BLaER1 treated with 17β-estradiol and CSF1 and Interleukin-3, amounts not matched to agents 10 nM and 100 nM (cell line): ENCODE results near the gene KCNMB2.

ENCODE experiments used
- H3K27ac ChIP-seq, 11 experiments: shearing (Covaris generic); formaldehyde crosslinking; 2 replicates each; pipeline ENCODE4 v1.8.1; 2022
- H3K27me3 ChIP-seq, 11 experiments: shearing (Covaris generic); formaldehyde crosslinking; 2 replicates each; pipeline ENCODE4 v1.8.1; 2022
- H3K36me3 ChIP-seq, 11 experiments: shearing (Covaris generic); formaldehyde crosslinking; 2 replicates each; pipeline ENCODE4 v1.8.1; 2022
- H3K4me1 ChIP-seq, 10 experiments: shearing (Covaris generic); formaldehyde crosslinking; 2 replicates each; pipeline ENCODE4 v1.8.1; 2022
- H3K4me2 ChIP-seq, 11 experiments: shearing (Covaris generic); formaldehyde crosslinking; 2 replicates each; pipeline ENCODE4 v1.8.1; 2022
- H3K4me3 ChIP-seq, 10 experiments: shearing (Covaris generic); formaldehyde crosslinking; 2 replicates each; pipeline ENCODE4 v1.8.1; 2022
- H3K9ac ChIP-seq, 11 experiments: shearing (Covaris generic); formaldehyde crosslinking; 2 replicates each; pipeline ENCODE4 v1.8.1; 2022
- H3K9me3 ChIP-seq, 11 experiments: shearing (Covaris generic); formaldehyde crosslinking; replicated peaks in 1 of 11; 2 replicates each; pipeline ENCODE4 v1.8.1; 2022
- H4K20me1 ChIP-seq, 11 experiments: shearing (Covaris generic); formaldehyde crosslinking; 2 replicates each; pipeline ENCODE4 v1.8.1; 2022
- Cebpa-rat ChIP-seq, 11 experiments: shearing (Covaris generic); IDR thresholded peaks; 2 replicates each; pipeline ENCODE4 v1.8.1; 2022

Gene KCNMB2

GRCh38 chr3:178536211-178537079 is at the start of gene KCNMB2:
KCNMB2 (plus strand) TSS chr3:178536436.
- peaks cover 0 to 4% (median 0%) of the 10 kb centered on the region in 11 experiments; a peak in 1 of 22 replicates for H3K27me3 ChIP-seq
- no peak within 1 kb of the TSS for H3K4me3 ChIP-seq
- no peak within 1 kb of the TSS for H3K9ac ChIP-seq
- no peaks in the 10 kb centered on the region for H3K4me1 ChIP-seq
- H3K27ac ChIP-seq = no peak within 1 kb of the TSS
- no peaks in the 10 kb centered on the region for H3K36me3 ChIP-seq
- H4K20me1 ChIP-seq = no peaks in the 10 kb centered on the region
- no peak for TF ChIP-seq Cebpa-rat (IDR thresholded peaks at IDR 0.05)
- H3K4me2 ChIP-seq = no peak within 1 kb of the TSS
- H3K9me3 ChIP-seq = no peaks in the 10 kb centered on the region

GRCh38 chr3:178486903-178487302 is 49.3 kb upstream of the KCNMB2 start:
- H3K4me3 ChIP-seq = no peak overlapping the region
- no peaks in the 10 kb centered on the region for H4K20me1 ChIP-seq
- H3K4me1 ChIP-seq = 0 out of 20 replicates have a peak, but pooled peaks cover 0 to 4% (median 0%) of the 10 kb centered on the region in 10 experiments
- H3K36me3 ChIP-seq = no peaks in the 10 kb centered on the region
- H3K9me3 ChIP-seq = no peaks in the 10 kb centered on the region
- H3K9ac ChIP-seq = no peak overlapping the region
- no peak overlapping the region for H3K27ac ChIP-seq
- no peak for TF ChIP-seq Cebpa-rat (IDR thresholded peaks at IDR 0.05)
- H3K27me3 ChIP-seq = no peaks in the 10 kb centered on the region
- H3K4me2 ChIP-seq = no peak overlapping the region

DNA sequence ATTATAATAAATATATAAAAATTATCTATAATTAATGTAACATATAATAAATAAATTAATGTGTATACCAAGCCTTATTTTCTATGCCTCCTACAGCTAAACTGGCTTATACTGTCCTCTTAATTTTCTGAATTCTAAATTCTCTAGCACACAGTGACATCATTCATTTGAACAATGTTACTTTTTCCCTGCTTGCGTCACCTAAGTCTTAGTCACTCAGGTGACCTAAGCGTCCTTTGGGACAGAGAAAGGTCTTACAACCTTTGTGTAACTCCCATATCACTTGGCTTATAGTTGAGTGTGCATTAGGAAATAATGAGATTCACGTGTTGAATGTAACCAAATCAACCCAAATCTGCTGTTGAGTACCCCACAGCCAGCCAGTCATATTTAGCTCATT is 48.5 kb upstream of the KCNMB2 start:
- Histone ChIP-seq H3K4me3 (no peak overlapping the region), H3K36me3 (no peaks in the 10 kb centered on the region), H3K4me2 (no peak overlapping the region), H3K27ac (no peak overlapping the region), H3K9ac (no peak overlapping the region), H3K4me1 (0 out of 20 replicates have a peak, but pooled peaks cover 0 to 4% (median 0%) of the 10 kb centered on the region in 10 experiments), H3K27me3 (no peaks in the 10 kb centered on the region), H3K9me3 (no peaks in the 10 kb centered on the region), H4K20me1 (no peaks in the 10 kb centered on the region)
- TF ChIP-seq Cebpa-rat (IDR thresholded peaks at IDR 0.05) = no peak

DNA sequence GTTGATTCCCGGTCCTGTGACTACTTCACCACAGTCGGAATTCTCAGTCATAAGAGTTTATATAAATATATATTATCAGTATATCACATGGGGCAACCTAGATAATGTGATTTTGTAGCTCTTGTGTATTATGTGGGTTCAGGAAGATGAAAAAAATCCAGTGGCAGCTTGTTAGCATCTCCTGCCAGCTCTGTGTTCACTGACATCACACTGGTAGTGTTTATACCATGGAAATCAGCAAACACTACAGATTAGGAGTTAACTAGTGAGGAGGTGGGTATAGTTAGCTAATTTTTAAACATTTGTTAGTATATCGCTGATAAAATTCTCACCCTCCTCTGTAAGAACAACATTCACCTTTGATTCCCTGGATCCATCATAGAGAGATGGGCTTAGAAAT is 44.5 kb upstream of the KCNMB2 start:
- no peak overlapping the region for H3K4me2 ChIP-seq
- H3K9me3 ChIP-seq = peaks cover 5 to 22% (median 14%) of the 10 kb centered on the region in 11 experiments
- no peaks in the 10 kb centered on the region for H3K27me3 ChIP-seq
- TF ChIP-seq Cebpa-rat (IDR thresholded peaks at IDR 0.05) = no peak
- H3K4me1 ChIP-seq = no peaks in the 10 kb centered on the region
- H4K20me1 ChIP-seq = no peaks in the 10 kb centered on the region
- H3K9ac ChIP-seq = no peak overlapping the region
- no peak overlapping the region for H3K27ac ChIP-seq
- H3K4me3 ChIP-seq = no peak overlapping the region
- H3K36me3 ChIP-seq = no peaks in the 10 kb centered on the region; a peak in 2 of 22 replicates

DNA sequence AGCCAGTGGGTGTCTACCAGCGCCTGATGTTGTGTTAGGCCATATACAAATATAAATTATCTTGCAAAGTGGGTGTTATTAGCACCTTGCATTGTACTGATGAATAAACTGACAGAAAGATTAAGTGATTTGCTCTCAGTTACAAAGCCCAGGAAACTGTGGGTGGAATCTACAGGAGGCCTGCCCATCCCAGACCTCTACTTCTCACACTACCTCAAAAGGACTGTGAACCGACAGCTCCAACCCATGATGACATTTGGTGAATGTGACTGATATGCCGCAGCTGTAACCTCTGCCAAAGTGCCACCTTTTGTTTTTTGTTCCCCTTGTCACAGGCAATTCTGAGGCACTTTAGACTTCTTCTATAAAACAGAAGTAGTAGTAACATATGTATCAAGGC is 43.7 kb upstream of the KCNMB2 start:
- Histone ChIP-seq H3K27me3 (no peaks in the 10 kb centered on the region), H3K9me3 (peaks cover 8 to 26% (median 17%) of the 10 kb centered on the region in 11 experiments), H3K4me1 (no peaks in the 10 kb centered on the region), H3K4me3 (no peak overlapping the region), H4K20me1 (no peaks in the 10 kb centered on the region), H3K9ac (no peak overlapping the region), H3K4me2 (no peak overlapping the region), H3K27ac (no peak overlapping the region), H3K36me3 (no peaks in the 10 kb centered on the region; a peak in 2 of 22 replicates)
- no peak for TF ChIP-seq Cebpa-rat (IDR thresholded peaks at IDR 0.05)

GRCh38 chr3:178494386-178494785 is 41.9 kb upstream of the KCNMB2 start:
- no peak for TF ChIP-seq Cebpa-rat (IDR thresholded peaks at IDR 0.05)
- Histone ChIP-seq H3K4me1 (no peaks in the 10 kb centered on the region), H3K4me3 (no peak overlapping the region), H3K27ac (no peak overlapping the region), H3K27me3 (no peaks in the 10 kb centered on the region), H3K9me3 (peaks cover 8 to 29% (median 17%) of the 10 kb centered on the region in 11 experiments), H4K20me1 (no peaks in the 10 kb centered on the region), H3K36me3 (no peaks in the 10 kb centered on the region; a peak in 2 of 22 replicates), H3K9ac (no peak overlapping the region), H3K4me2 (no peak overlapping the region)

DNA sequence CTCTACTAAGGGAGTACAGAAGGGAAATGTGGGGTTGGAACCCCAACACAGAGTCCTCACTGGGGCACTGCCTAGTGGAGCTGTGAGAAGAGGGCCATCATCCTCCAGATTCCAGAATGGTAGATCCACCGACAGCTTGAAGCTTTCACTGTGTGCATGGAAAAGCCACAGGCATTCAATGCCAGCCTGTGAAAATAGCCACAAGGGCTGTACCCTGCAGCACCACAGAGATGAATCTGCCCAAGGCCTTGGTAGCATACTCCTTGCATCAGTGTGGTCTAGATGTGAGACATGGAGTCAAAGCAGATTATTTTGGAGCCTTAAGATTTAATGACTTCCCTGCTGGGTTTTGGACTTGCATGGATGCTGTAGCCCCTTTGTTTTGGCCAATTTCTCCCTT is 39.3 kb upstream of the KCNMB2 start:
- no peaks in the 10 kb centered on the region for H4K20me1 ChIP-seq
- H3K4me2 ChIP-seq = no peak overlapping the region
- no peaks in the 10 kb centered on the region; a peak in 2 of 22 replicates for H3K36me3 ChIP-seq
- no peak overlapping the region for H3K27ac ChIP-seq
- H3K27me3 ChIP-seq = no peaks in the 10 kb centered on the region
- H3K9ac ChIP-seq = no peak overlapping the region
- H3K9me3 ChIP-seq = peaks cover 8 to 29% (median 17%) of the 10 kb centered on the region in 11 experiments
- no peaks in the 10 kb centered on the region for H3K4me1 ChIP-seq
- TF ChIP-seq Cebpa-rat (IDR thresholded peaks at IDR 0.05) = no peak
- H3K4me3 ChIP-seq = no peak overlapping the region

GRCh38 chr3:178498871-178499270 is 37.4 kb upstream of the KCNMB2 start:
- Histone ChIP-seq H3K27me3 (no peaks in the 10 kb centered on the region), H4K20me1 (no peaks in the 10 kb centered on the region), H3K27ac (no peak overlapping the region), H3K4me1 (no peaks in the 10 kb centered on the region), H3K4me2 (no peak overlapping the region), H3K36me3 (no peaks in the 10 kb centered on the region; a peak in 2 of 22 replicates), H3K9me3 (peaks cover 8 to 29% (median 17%) of the 10 kb centered on the region in 11 experiments), H3K9ac (no peak overlapping the region), H3K4me3 (no peak overlapping the region)
- no peak for TF ChIP-seq Cebpa-rat (IDR thresholded peaks at IDR 0.05)

- TF ChIP-seq Cebpa-rat (IDR thresholded peaks at IDR 0.05) = no peak
- no peaks in the 10 kb centered on the region for H4K20me1 ChIP-seq
- H3K9me3 ChIP-seq = peaks cover 8 to 19% (median 14%) of the 10 kb centered on the region in 11 experiments
- no peaks in the 10 kb centered on the region for H3K27me3 ChIP-seq
- H3K4me2 ChIP-seq = no peak overlapping the region
- H3K4me3 ChIP-seq = no peak overlapping the region
- H3K4me1 ChIP-seq = no peaks in the 10 kb centered on the region
- H3K9ac ChIP-seq = no peak overlapping the region
- no peaks in the 10 kb centered on the region; a peak in 2 of 22 replicates for H3K36me3 ChIP-seq
- no peak overlapping the region for H3K27ac ChIP-seq
These were observed 35.6 kb upstream of the KCNMB2 start for GRCh38 chr3:178500631-178501030.

DNA sequence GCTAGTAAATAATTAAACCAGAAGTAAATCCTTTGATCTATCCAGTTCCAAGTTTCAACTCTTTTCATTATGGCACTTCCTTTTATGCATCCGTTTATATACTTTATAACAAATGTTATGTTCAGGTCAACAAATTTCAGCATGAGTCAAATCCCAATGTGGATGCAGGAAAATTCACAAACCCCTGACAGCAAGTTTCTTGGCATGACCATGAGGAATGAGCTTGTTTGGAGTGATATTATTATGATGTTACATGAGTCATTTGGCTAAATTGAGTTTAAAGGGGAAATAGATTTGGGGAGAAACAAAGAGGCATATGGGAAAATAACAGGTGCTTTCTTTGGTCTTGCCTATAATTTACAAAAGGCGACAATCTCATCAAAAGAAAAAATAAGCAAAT is 32.1 kb upstream of the KCNMB2 start:
- Histone ChIP-seq H3K4me3 (no peak overlapping the region), H3K4me2 (no peak overlapping the region), H3K27ac (no peak overlapping the region), H3K9me3 (no peaks in the 10 kb centered on the region), H3K9ac (no peak overlapping the region), H3K4me1 (no peaks in the 10 kb centered on the region), H3K36me3 (no peaks in the 10 kb centered on the region), H4K20me1 (no peaks in the 10 kb centered on the region), H3K27me3 (no peaks in the 10 kb centered on the region)
- TF ChIP-seq Cebpa-rat (IDR thresholded peaks at IDR 0.05) = no peak
